SH-SY5Y (cell line): ENCODE results near the gene BIRC7.

Experiments
- GATA2 ChIP-seq: IDR thresholded peaks from 2 replicates; pipeline ENCODE4 v1.6.1; 2011; ENCODE audit warnings: mild to moderate bottlenecking, low read depth, low read length
- GATA3 ChIP-seq: IDR thresholded peaks from 2 replicates; pipeline ENCODE4 v1.6.1; 2011; ENCODE audit warnings: low read depth, mild to moderate bottlenecking, low read length, moderate library complexity

- no peak for TF ChIP-seq GATA2
- no peak for TF ChIP-seq GATA3
Measured at GRCh38 chr20:63265891-63266515, 30.3 kb downstream of the BIRC7 start.
